HG03039 (cell line): ENCODE data around the gene IKZF4.
"Not testable (repeated sequence)": the region's sequence is repeated elsewhere in the genome, so short reads cannot be mapped to it uniquely, and the experiment has no call there.

Experiments
- ATAC-seq: cut with Tn5 transposase; IDR thresholded peaks from one replicate; pipeline ENCODE4 v1.9.1; 2021; ENCODE audit warnings: mild to moderate bottlenecking, moderate library complexity; ENCODE audit not compliant: unreplicated experiment

IKZF4 gene

DNA sequence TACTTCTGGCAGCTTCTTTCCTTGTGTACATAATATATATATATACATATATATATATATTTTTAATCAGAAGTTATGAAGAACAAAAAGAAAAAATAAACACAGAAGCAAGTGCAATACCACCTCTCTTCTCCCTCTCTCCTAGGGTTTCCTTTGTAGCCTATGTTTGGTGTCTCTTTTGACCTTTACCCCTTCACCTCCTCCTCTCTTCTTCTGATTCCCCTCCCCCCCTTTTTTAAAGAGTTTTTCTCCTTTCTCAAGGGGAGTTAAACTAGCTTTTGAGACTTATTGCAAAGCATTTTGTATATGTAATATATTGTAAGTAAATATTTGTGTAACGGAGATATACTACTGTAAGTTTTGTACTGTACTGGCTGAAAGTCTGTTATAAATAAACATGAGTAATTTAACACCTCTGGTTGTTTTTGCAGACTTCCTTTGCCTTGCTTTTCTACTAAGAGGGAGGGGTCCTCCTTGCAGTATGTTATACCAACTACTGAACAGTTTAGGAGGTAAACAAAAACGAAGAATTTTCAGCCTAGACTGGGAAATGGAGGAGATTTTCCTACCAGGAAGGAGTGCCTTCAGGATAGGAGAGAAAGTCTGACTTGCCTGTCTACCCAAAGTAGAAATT, 17.3 kb downstream of the IKZF4 start:
- no peak for ATAC-seq

- no peak for ATAC-seq
Observed at GRCh38 chr12:56040151-56040550, 19.3 kb downstream of the IKZF4 start.

DNA sequence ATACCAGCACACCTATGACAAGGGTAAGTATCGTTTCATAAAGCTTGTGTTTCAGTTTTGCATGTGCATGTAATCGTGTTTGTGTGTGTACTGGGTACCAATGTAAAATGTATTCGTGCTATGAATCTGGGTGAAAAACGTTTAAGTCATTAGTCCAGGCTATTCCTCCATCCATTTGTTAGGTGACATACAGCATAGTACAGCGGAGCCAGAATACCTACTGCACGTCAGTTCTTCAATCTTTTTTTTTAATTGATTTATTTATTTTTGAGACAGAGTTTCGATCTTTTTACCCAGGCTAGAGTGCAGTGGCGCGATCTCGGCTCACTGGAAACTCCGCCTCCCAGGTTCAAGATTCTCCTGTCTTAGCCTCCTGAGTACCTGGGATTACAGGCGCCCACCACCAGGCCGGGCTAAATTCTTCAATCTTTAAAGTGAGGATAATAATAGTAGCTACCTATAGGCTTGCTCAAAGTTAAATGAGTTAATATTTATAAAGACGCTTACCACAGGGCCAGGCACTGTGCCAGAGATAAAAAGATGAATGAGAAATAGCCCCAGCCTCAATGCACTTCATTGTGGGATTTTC, 20.2 kb downstream of the IKZF4 start:
- ATAC-seq, result no peak

DNA sequence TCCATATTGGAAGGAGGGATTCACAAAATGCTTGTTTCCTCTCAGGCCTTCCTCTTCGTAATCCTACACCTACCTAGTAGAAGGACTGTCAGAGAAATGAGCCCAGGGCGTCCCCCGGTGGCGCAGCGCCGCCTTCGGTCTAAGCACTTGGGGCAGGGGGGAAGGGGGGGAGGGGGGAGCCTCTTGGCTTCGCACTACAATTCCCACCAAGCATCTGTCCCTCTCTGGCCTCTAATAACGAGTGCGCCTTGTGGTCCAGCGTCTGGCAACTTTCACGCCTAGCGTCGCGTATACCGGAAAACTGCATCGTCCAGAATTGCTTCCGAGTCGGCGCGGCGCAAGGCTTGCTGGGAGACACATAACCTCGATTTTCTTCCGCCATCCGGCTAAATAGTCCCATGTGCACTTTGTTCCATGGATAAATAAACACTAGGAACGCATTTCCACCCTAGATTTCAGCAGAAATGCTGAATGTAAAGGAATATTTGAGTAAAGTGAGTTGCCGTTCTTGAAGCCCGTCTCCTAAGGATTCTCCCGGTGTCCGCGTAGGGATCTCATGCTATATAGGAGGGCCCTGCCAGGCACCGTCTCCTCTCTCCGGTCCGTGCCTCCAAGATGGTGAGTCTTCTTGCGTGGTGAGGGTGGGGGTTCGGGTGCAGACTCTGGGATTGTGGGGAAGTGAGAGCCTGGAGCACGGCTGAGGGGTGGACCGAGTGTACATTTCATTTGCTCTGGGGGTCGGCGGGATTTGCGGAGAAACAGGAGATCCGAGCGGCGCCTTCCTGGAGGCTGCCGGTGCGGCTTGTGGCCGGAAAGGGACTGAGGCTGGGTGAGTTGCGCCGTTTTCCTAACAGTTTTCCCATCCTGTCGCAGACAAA, 20.9 kb downstream of the IKZF4 start, which contains the start of gene RPS26:
Gene RPS26, plus strand, starts transcription at position 367 of the 878 bp plus-strand sequence. Its CDS starts 249 bp downstream, at position 616.
- ATAC-seq, result peak; percentile 86

GRCh38 chr12:56042430-56042813, 21.6 kb downstream of the IKZF4 start:
- not testable (repeated sequence) for ATAC-seq

DNA sequence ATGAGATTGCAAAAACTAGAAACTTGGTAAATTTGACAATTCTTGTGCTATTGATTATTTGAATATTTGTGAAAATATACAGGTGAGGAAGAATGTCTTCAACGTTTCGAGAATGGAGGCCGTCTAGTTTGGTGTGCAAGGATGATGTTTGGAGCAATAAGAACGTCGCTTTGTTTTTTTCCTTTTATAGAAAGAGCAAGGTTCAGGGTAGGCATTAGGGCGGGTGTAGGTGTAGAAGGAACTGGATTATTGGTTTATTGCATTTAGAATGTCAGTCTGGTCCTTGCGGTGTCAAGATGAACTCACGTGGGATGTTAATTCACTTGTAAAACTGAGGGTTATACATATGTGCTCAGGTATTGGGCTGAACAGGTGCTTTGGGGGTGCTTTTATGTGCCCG, 22.0 kb downstream of the IKZF4 start:
- no peak for ATAC-seq

DNA sequence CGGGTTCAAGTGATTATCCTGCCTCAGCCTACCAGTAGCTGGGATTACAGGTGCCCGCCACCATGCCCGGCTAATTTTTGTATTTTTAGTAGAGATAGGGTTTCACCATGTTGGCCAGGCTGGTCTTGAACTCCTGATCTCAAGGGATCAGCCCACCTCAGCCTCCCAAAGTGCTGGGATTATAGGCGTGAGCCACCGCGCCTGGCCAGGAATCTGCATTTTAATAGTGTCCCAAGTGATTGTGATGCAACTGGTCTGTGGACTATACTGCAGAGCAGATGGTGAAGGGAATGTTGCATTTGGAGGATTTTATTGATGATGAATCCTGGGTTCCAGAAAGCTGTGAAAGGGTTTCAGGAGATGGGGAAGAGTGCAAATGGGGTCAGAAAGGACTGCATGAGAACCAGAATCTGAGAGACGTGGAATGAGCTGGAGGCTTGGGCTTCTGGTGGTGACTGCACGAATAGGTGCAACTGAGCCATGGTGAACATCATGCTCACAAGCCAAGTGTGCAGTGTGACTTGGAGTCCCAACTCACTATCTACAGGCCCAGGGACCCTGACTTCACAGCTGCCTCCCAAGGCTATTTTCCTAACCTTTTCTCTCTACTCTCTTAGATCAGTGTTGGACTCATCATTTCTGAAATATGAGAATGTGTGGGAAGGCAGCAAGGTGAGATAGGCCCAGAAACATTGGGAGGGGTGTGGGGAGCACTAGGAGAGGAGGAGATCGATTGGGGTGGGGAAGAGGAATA, 25.4 kb downstream of the IKZF4 start:
- no peak for ATAC-seq

DNA sequence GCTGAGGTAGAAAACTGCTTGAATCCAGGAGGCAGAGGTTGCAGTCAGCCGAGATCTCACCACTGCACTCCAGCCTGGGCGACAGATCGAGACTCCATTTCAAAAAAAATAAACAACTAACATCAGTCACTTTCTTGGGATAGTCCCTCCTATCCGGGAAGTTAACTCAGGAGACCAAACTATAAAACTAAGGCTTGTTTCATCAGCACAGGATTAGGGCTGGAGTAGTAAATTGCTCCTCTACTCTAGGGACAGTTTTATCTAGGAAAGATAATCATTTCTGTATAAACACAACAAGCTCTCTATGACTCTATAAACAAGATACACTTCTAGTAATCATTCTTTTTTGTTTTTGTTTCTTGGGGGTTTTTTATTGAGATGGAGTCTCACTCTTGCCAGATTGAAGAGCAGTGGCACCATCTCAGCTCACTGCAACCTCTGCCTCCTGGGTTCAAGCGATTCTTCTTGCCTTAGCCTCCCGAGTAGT, 32.6 kb downstream of the IKZF4 start:
- no peak for ATAC-seq

DNA sequence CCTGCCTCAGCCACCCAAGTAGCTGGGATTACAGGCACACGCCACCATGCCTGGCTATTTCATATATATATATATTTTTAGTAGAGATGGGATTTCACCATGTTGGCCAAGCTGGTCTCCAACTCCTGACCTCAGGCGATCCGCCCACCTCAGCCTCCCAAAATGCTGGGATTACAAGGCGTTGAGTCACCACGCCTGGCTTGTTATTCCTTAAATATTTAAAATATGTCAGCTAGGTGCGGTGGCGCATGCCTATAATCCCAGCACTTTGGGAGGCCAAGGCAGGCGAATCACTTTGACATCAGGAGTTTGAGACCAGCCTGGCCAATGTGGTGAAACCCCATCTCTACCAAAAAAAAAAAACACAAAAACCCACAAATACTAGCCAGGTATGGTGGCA, 39.1 kb downstream of the IKZF4 start:
- ATAC-seq, result not testable (repeated sequence)

- ATAC-seq, result no peak
Observed at GRCh38 chr12:56061982-56062381, 41.1 kb downstream of the IKZF4 start.

- ATAC-seq, result no peak
Observed at GRCh38 chr12:56062996-56063395, 42.2 kb downstream of the IKZF4 start.

GRCh38 chr12:56071648-56072047, 50.8 kb downstream of the IKZF4 start:
- no peak for ATAC-seq

DNA sequence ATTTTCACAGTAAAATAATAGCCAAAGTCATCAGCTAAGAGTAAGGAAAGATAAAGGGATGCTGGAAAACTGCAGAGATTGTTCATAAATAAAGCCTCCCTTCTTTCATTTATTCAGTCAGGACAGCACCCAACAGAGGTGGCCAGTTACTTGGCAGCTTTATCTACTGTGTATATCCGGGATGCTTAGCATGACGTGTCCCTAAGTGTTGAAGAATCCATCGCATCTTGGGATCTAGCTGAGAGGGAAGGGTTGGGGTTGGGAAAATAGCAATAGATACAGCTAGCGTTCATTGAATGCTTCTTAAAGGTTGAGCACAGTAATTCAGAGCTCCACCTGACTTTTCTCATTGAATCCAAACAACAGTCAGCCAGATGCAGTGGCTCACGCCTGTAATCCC, 53.6 kb downstream of the IKZF4 start:
- no peak for ATAC-seq

GRCh38 chr12:56077966-56078365, 57.1 kb downstream of the IKZF4 start:
- ATAC-seq, result not testable (repeated sequence)

- no peak for ATAC-seq
Observed at GRCh38 chr12:56078427-56078826, 57.6 kb downstream of the IKZF4 start.

- ATAC-seq, result no peak
Observed at GRCh38 chr12:56078931-56079722, 58.3 kb downstream of the IKZF4 start.

GRCh38 chr12:56079723-56080555, 59.1 kb downstream of the IKZF4 start, which contains the start of gene ERBB3:
TSS of gene ERBB3 (plus strand) at chr12:56080165. CDS start at chr12:56080301, 136 bp downstream.
- no peak for ATAC-seq

DNA sequence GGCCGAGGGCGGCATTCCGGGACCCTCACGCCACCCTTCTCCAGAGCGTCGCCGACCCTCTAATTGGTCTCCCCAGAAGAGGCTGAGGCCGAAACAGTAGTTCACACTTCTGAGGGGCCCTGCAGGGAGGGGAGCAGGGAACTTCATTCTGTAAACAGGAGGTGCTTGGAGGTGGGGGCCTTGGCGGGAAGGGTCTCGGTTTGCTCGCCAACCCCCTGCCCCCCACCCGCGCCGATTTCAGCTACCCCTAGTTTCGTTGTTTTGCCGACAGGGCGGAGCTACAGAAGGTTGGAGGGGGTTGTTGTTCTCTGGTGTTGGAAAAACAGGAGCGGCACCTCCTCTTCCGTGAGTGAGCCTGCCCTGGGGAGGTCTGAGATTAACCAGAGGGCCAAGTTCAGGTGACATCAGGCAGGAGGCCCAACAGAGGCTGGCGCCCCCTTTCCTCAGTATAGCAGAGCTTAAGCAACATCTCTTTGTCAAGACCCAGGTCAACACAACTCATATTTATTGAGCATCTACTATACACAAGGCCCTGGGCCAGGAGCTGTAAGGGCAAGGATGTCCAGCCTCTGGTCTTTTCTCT, 59.8 kb downstream of the IKZF4 start:
- ATAC-seq, result no peak
